Inferior parietal cortex (tissue), 1 donor: Measurements from ENCODE around the gene NEUROD6.

ENCODE experiments used
- DNase-seq: peaks from one replicate; pipeline ENCODE4 v3.0.0-alpha.2; 2016; ENCODE audit errors: extremely low spot score

NEUROD6 gene

DNA sequence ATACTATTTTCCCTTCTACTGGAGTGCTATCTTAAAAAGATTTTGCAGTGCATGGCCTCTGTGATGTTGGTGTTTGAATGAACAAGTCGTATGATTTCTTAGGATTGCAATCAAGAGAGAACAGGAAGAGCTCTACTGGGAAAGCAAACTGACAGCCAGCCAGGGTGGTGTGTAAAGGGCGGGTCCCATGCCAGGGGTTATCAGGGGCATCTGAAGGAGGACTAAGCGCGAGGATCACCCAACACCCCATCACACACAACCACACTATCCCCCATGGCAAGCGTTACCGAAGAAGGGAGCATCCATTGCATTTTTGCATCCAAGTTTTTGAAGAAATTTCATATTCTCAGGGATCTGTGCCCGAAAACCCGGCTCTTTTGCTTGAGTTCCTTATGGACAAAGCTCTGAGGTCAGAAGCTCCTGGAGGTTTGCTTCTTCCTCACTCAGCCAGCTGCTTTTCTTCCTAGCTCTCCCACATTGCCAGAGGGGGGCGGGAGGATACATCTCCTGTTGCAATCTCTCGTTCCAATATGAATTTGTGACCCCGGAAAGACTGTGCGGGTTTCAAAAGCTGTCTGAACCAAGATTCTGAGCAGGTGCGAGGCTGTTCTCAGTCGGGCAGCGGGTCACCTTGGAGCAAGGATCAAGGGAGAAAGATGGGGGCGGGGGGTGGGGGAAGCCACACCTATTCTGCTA is 5.2 kb downstream of the NEUROD6 start:
- no peak for DNase-seq

- DNase-seq, result no peak
Measured at GRCh38 chr7:31333291-31333690, 7.2 kb downstream of the NEUROD6 start.

GRCh38 chr7:31327071-31327470 is 13.5 kb downstream of the NEUROD6 start:
- DNase-seq, result no peak

GRCh38 chr7:31326416-31326815 is 14.1 kb downstream of the NEUROD6 start:
- no peak for DNase-seq

DNA sequence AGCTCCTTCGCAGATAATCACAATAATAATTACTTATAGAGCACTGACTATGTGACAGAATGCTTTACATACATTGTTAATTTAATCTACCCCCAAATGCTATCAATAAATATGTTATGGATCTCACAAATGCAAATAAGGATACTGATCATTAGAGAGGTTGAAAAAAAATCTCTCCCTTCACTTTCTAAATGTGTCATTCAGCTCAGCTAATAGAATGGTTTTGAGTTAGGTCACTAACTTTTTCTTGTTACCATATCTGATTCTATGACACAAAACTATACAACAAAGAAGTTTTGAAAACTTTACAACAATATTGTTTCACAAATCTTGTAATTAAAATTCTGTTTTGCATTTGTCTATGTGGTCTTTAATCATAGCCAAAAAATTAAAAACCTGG is 17.4 kb downstream of the NEUROD6 start:
- no peak for DNase-seq

- DNase-seq, result no peak
Measured at GRCh38 chr7:31320675-31321074, 19.9 kb downstream of the NEUROD6 start.

GRCh38 chr7:31318313-31318712 is 22.2 kb downstream of the NEUROD6 start:
- no peak for DNase-seq

DNA sequence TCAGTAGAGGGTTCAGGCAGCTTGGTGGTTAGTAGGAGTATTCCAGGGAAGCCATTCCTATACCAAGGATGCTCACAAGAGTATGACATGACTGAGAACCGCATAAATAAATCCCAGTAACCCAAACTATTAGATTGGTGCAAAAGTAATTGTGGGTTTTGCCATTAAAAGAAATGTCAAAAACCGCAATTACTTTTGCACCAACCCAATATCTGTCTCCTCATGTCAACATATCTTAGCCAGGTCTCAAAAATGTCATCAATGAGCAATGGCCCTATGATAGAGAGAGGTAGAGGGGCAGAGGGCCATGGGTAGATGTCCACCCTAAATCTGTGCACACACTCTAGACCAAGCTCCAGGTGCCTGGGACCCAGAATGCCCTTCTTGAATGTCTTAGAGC is 23.6 kb downstream of the NEUROD6 start:
- DNase-seq, result no peak

GRCh38 chr7:31315758-31316157 is 24.8 kb downstream of the NEUROD6 start:
- no peak for DNase-seq

DNA sequence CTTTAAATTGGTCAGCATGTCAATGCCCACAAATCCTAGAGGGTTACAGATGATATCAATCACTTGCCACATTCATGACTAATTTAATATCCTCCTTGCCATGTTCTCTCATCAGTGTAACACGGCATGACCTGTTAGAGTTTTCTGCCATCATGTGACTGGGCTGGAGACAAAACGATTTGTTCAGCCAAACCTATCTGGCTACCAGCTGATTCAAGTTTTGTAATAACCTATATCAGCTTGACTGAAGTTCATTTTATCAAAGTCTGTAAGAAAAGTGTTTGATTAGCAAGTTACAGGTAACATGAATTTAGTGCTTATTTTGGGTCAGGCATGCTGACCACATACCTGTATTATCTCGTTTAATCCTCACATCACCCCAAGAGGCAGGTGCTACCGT is 25.7 kb downstream of the NEUROD6 start:
- DNase-seq, result no peak

DNA sequence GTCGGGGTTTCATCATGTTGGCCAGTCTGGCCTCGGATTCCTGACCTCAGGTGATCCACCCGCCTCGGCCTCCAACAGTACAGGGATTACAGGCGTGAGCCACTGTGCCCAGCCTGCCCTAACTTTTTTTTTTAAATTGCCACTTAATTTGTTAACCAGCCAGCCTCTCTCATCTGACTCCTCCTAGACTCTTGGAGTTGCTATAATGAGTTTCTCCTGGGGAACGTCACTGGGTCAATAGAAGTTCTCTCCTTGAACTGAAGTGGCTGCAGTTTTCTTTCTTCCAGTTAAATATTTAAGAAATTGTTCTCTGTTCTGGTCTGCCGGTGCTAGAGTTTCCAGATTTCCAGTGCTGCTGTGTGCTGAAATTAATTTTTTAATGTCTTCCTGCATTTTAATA is 27.6 kb downstream of the NEUROD6 start:
- no peak for DNase-seq

- DNase-seq, result no peak
Measured at GRCh38 chr7:31311552-31311951, 29.0 kb downstream of the NEUROD6 start.

GRCh38 chr7:31310321-31310935 is 30.1 kb downstream of the NEUROD6 start:
- DNase-seq, result no peak

DNA sequence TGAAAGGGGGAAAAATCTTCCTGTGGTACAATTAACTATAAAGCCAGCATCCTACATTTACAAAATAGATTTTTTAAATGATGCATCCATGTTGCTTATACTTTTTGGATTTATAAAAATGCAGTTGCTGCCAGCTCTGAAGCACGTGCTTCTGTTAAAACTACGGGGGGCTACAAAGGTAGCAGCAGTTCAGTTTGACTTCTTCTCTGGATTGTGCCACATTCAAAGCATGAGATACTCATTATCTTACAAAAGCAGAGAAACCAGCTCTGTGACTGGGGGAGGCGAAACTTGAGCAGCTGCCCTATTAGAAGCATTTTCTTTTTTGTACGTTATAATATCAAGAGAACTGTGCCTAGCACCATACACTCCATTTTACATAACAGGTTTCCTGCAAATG is 31.1 kb downstream of the NEUROD6 start:
- DNase-seq, result no peak

DNA sequence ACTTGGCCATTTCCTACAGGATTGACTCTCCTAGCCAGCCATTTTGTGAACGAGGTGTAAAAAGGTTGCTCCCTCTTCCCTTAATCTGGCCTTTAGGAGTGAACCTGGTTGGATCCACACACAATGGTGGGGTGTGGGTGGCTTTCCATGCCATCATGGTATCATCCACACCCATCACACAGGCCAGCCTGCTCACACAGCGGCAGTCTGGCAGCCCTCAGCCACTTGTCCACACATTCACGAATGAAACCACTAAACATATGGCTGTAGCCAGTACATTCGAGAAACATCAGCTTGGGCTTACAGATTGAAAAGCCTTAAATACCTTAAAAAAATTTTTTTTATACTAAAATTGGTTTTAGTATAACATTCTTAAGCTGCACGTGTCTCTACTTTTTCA is 31.9 kb downstream of the NEUROD6 start:
- no peak for DNase-seq

DNA sequence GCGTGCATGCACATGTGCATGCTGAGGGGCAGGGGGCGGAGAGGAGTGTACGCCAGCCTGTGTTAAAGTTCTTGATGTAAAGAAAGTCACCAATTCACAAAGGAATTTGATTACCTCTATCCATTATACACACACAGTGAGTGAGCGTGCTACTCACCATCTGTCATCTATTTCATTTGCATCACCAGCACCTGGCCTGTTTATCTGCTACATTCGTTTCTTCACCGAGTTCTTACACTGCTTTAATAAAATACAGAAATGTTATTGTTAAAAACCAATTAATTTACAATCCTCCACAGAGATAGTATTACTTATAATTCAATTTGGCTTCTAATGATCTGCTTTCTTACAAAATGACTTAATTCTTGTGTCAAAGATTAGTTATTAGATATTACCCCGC is 32.6 kb downstream of the NEUROD6 start:
- no peak for DNase-seq

GRCh38 chr7:31305260-31305659 is 35.3 kb downstream of the NEUROD6 start:
- DNase-seq, result no peak

DNA sequence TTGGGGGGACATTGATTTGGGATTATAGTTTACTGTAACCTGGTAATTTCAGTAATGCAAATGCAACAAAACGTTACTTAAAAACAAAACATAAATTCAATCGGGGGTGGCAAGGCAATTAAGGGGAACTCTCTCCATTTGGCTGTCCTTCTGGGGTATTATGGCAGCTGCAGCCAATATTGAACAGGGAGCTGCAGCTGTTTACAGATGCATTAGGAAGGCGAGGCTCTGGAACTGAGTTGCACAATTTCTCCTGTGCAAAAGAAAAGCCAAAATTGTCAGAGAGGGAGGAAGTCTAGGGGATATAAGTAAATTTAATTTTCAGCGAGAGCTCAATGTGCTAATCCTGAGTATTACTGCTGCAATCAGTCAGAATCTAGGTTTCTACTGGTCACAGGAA is 36.1 kb downstream of the NEUROD6 start:
- no peak for DNase-seq

DNA sequence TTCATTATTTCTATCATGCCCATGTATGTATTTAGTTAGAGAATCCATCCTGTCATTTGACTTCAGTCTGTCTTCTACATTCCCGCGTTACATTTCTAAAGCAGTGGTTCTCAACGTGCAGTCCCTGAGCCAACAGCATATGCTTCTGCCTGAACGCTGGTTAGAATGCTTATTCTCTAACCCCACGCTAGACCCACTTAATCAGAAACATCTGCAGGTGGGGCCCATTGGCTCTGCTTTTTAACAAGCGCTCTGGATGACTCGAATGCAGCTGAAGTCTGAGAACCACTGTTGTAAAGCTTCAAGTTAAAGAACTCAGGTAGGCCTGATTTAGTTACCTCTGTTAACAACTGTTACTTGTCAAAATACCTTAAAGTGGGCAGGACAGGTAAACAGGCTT is 38.2 kb downstream of the NEUROD6 start:
- no peak for DNase-seq

- no peak for DNase-seq
Measured at GRCh38 chr7:31299336-31299735, 41.2 kb downstream of the NEUROD6 start.

DNA sequence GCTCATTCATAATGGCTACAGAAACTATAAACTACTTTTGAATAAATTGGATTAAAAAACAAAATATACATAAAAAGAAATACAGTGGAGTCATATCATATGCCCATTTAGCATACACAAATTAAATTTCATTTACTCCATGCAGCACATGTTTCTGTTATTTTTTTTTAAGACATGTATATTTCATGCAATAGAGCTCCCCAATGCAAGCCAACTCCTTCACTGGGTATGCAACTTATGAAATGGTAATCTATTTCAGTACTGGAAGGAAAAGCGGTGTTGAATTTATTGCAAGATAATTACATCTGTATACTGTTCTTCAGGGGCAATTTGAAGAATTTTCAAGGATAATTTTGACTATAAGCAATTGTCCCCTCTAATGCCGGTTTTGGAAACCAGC is 49.9 kb downstream of the NEUROD6 start:
- no peak for DNase-seq
